Putamen (tissue), 1 donor: ENCODE results near the gene WIPF3.

ENCODE experiments used
- DNase-seq: peaks from one replicate; pipeline ENCODE4 v3.0.0-alpha.2; 2016; ENCODE audit warnings: low spot score

Gene WIPF3

GRCh38 chr7:29915481-29916215, 109.3 kb downstream of the WIPF3 start:
- DNase-seq, result no peak

- no peak for DNase-seq
Measured at GRCh38 chr7:29917641-29918040, 111.3 kb downstream of the WIPF3 start.

- DNase-seq, result no peak
Measured at GRCh38 chr7:29918850-29919249, 112.5 kb downstream of the WIPF3 start.

GRCh38 chr7:29919790-29920189, 113.5 kb downstream of the WIPF3 start:
- DNase-seq, result no peak

- DNase-seq, result no peak
Measured at GRCh38 chr7:29920491-29920890, 114.2 kb downstream of the WIPF3 start.

- no peak for DNase-seq
Measured at GRCh38 chr7:29921404-29922010, 115.2 kb downstream of the WIPF3 start.

GRCh38 chr7:29922921-29923700, 116.8 kb downstream of the WIPF3 start:
- DNase-seq, result no peak

- no peak for DNase-seq
Measured at GRCh38 chr7:29924006-29924405, 117.7 kb downstream of the WIPF3 start.

- DNase-seq, result no peak
Measured at GRCh38 chr7:29924684-29925083, 118.4 kb downstream of the WIPF3 start.

- DNase-seq, result no peak
Measured at GRCh38 chr7:29926216-29926615, 119.9 kb downstream of the WIPF3 start.

- no peak for DNase-seq
Measured at GRCh38 chr7:29926741-29927140, 120.4 kb downstream of the WIPF3 start.

GRCh38 chr7:29929018-29929807, 122.9 kb downstream of the WIPF3 start:
- no peak for DNase-seq

- no peak for DNase-seq
Measured at GRCh38 chr7:29935111-29935510, 128.8 kb downstream of the WIPF3 start.

GRCh38 chr7:29937132-29937531, 130.8 kb downstream of the WIPF3 start:
- DNase-seq, result no peak

- DNase-seq, result no peak
Measured at GRCh38 chr7:29940199-29940598, 133.9 kb downstream of the WIPF3 start.

- no peak for DNase-seq
Measured at GRCh38 chr7:29945259-29945809, 139.0 kb downstream of the WIPF3 start.

GRCh38 chr7:29946428-29947186, 140.3 kb downstream of the WIPF3 start:
- DNase-seq, result no peak

GRCh38 chr7:29948587-29948986, 142.3 kb downstream of the WIPF3 start:
- no peak for DNase-seq

- DNase-seq, result no peak
Measured at GRCh38 chr7:29950480-29950879, 144.2 kb downstream of the WIPF3 start.

- DNase-seq, result no peak
Measured at GRCh38 chr7:29951206-29951605, 144.9 kb downstream of the WIPF3 start.

- no peak for DNase-seq
Measured at GRCh38 chr7:29953726-29954347, 147.5 kb downstream of the WIPF3 start.
